CD14-positive monocyte (primary cell): Measurements from ENCODE around the gene IL17RA. TPM values are rescaled to one million over a fixed set of nuclear protein-coding genes. Genes with fewer than 3 reads are reported as not detected.

Source experiments
- DNase-seq, 3 donors: peaks; one replicate each; pipeline ENCODE4 v3.0.0-alpha.2; 2011 to 2022
- H2AFZ ChIP-seq: 2 replicates; pipeline ENCODE4 v1.6.0; 2012; ENCODE audit warnings: mild to moderate bottlenecking, low read depth, low read length, inconsistent platforms; ENCODE audit not compliant: insufficient read depth, poor library complexity, severe bottlenecking
- H3K27ac ChIP-seq, 2 donors: 1 replicate in 1 of 2; 2 replicates in 1 of 2; pipeline ENCODE4 v1.5.1; 2012 to 2013; ENCODE audit warnings: low read length in 2 of 2, control low read depth in 1 of 2, inconsistent platforms in 1 of 2, low read depth in 1 of 2, mild to moderate bottlenecking in 1 of 2
- H3K27me3 ChIP-seq, 2 donors: one replicate each; pipeline versions ENCODE4 v1.6.0 to v1.6.1; 2011 to 2013; ENCODE audit warnings: low read length in 2 of 2; ENCODE audit not compliant: control insufficient read depth in 2 of 2, insufficient read depth in 2 of 2
- H3K36me3 ChIP-seq, 2 donors: replicated peaks in 1 of 2; 1 replicate in 1 of 2; 2 replicates in 1 of 2; pipeline versions ENCODE4 v1.5.1 to v1.6.1; 2012 to 2013; ENCODE audit warnings: low read length in 2 of 2, control low read depth in 1 of 2, inconsistent platforms in 1 of 2, mild to moderate bottlenecking in 1 of 2; ENCODE audit not compliant: insufficient read depth in 2 of 2, control insufficient read depth in 1 of 2
- H3K4me1 ChIP-seq, 2 donors: 1 replicate in 1 of 2; 2 replicates in 1 of 2; pipeline versions ENCODE4 v1.5.1 to v1.6.1; 2012 to 2013; ENCODE audit warnings: low read length in 2 of 2, control low read depth in 1 of 2, inconsistent platforms in 1 of 2, mild to moderate bottlenecking in 1 of 2, moderate library complexity in 1 of 2; ENCODE audit not compliant: insufficient read depth in 2 of 2, control insufficient read depth in 1 of 2
- H3K4me2 ChIP-seq: replicated peaks from 2 replicates; pipeline ENCODE3; 2012; ENCODE audit warnings: low read length, moderate library complexity, mild to moderate bottlenecking; ENCODE audit not compliant: poor library complexity, severe bottlenecking; ENCODE audit errors: extremely low read depth
- H3K4me3 ChIP-seq, 3 experiments: fragments of 200-600 bp in 1 of 3; sonication (generic) in 1 of 3; replicated peaks in 1 of 3; 1 replicate in 2 of 3; 2 replicates in 1 of 3; pipeline ENCODE4 v1.5.1; 2011 to 2013; ENCODE audit warnings: low read length in 3 of 3, mild to moderate bottlenecking in 3 of 3, control low read depth in 2 of 3, low read depth in 2 of 3, inconsistent platforms in 1 of 3, moderate library complexity in 1 of 3
- H3K79me2 ChIP-seq: 2 replicates; pipeline ENCODE4 v1.6.0; 2012; ENCODE audit warnings: mild to moderate bottlenecking, control low read depth, inconsistent platforms, low read length, moderate library complexity; ENCODE audit not compliant: insufficient read depth
- H3K9ac ChIP-seq: 2 replicates; pipeline ENCODE4 v1.6.0; 2017; ENCODE audit warnings: low read length, mild to moderate bottlenecking; ENCODE audit not compliant: insufficient read depth, poor library complexity, severe bottlenecking
- H3K9me3 ChIP-seq, 2 donors: replicated peaks in 1 of 2; 1 replicate in 1 of 2; 2 replicates in 1 of 2; pipeline versions ENCODE4 v1.5.1 to v1.6.1; 2012 to 2013; ENCODE audit warnings: low read length in 2 of 2, control low read depth in 1 of 2; ENCODE audit not compliant: control insufficient read depth in 1 of 2, insufficient read depth in 1 of 2
- H4K20me1 ChIP-seq: 2 replicates; pipeline ENCODE4 v1.6.0; 2012; ENCODE audit warnings: mild to moderate bottlenecking, low read length, control low read depth, moderate library complexity; ENCODE audit not compliant: insufficient read depth
- H3K27ac Mint-ChIP-seq, 7 donors: one replicate each; pipeline ENCODE4 v1.8.0; 2020; ENCODE audit warnings: mild to moderate bottlenecking in 7 of 7, mixed read lengths in 7 of 7, moderate library complexity in 6 of 7, inconsistent platforms in 2 of 7
- H3K27me3 Mint-ChIP-seq, 3 donors: one replicate each; pipeline ENCODE4 v1.8.0; 2021 to 2022; ENCODE audit warnings: low read depth in 3 of 3, mild to moderate bottlenecking in 3 of 3, mixed read lengths in 3 of 3, moderate library complexity in 3 of 3, inconsistent platforms in 1 of 3
- H3K36me3 Mint-ChIP-seq, 2 donors: one replicate each; pipeline ENCODE4 v1.8.0; 2020; ENCODE audit warnings: mixed read lengths in 2 of 2, inconsistent platforms in 1 of 2, mild to moderate bottlenecking in 1 of 2
- H3K4me1 Mint-ChIP-seq: one replicate; pipeline ENCODE4 v1.8.0; 2020; ENCODE audit warnings: mild to moderate bottlenecking, mixed read lengths
- H3K4me3 Mint-ChIP-seq, 2 donors: one replicate each; pipeline ENCODE4 v1.8.0; 2020; ENCODE audit warnings: mild to moderate bottlenecking in 2 of 2, mixed read lengths in 2 of 2, moderate library complexity in 1 of 2
- H3K9me3 Mint-ChIP-seq, 7 donors: one replicate each; pipeline ENCODE4 v1.8.0; 2020 to 2022; ENCODE audit warnings: mixed read lengths in 7 of 7, mild to moderate bottlenecking in 6 of 7, moderate library complexity in 6 of 7, inconsistent platforms in 2 of 7
- CTCF ChIP-seq: fragments of 200-600 bp; IDR thresholded peaks from one replicate; pipeline ENCODE4 v1.8.0; 2022; ENCODE audit warnings: antibody characterized with exemption, mild to moderate bottlenecking
- WGBS: methylation state at CpG from one replicate; pipeline ENCODE4 v1.1.5; 2013; ENCODE audit warnings: missing lambda C conversion rate; ENCODE audit not compliant: insufficient coverage; 5-methylcytosine and 5-hydroxymethylcytosine counted together
- intact Hi-C, 2 donors: fragments of 100-400 bp; cut with micrococcal nuclease; formaldehyde crosslinking; loops; one replicate each; pipeline versions ENCODE4 v1.15.0 to v1.15.1; 2023
- polyA plus RNA-seq, 3 donors: library from polyadenylated mRNA; depleted of rRNA in 1 of 3; unstranded in 2 of 3; stranded (reverse) in 1 of 3; fragments of 300-500 nt in 2 of 3; fragments of >200 nt in 1 of 3; fragmentation: Illumina TruSeq in 2 of 3; gene quantifications; 1 replicate in 2 of 3; 2 replicates in 1 of 3; pipeline ENCODE4 v1.2.3, GENCODE V29; 2012 to 2021

IL17RA gene
- polyA plus RNA-seq, 3 donors: 68.3 to 118 (median 96.7) TPM

- DNase-seq: peak in 1 of 3 donors; percentile 3
- WGBS: 94% methylated on average over 65 of the region's 66 CpGs
- peak overlapping the region; percentile 32 for H3K9ac ChIP-seq
- H3K4me1 ChIP-seq: peaks cover 99 to 100% of the 10 kb centered on the region in 2 donors
- H3K79me2 ChIP-seq: peaks cover 81% of the 10 kb centered on the region
- H3K27me3 Mint-ChIP-seq: peaks cover 0 to 2% (median under 1%) of the 10 kb centered on the region in 3 donors
- H3K9me3 ChIP-seq: no peaks in the 10 kb centered on the region
- H4K20me1 ChIP-seq: peaks cover 80% of the 10 kb centered on the region
- no peak for TF ChIP-seq CTCF
- no peak overlapping the region for H2AFZ ChIP-seq
- peak overlapping the region in 1 of 3 experiments; percentile 65 for H3K4me3 ChIP-seq
- H3K4me1 Mint-ChIP-seq: peaks cover 86% of the 10 kb centered on the region
- H3K27ac Mint-ChIP-seq: peak overlapping the region; percentile 93 to 98 (median 96)
- H3K4me3 Mint-ChIP-seq: no peak overlapping the region
- peak overlapping the region; percentile 75 to 85 for H3K27ac ChIP-seq
- H3K36me3 Mint-ChIP-seq: peaks cover 72 to 90% of the 10 kb centered on the region in 2 donors
- H3K27me3 ChIP-seq: no peaks in the 10 kb centered on the region
- intact Hi-C loops: loop anchor here (5.0 to 10.0 kb wide), 3 partner anchors 49 to 666 kb away; partner anchors contain the start of genes BID (in 1 of the 2) and HDHD5 (in 1 of the 2)
- no peaks in the 10 kb centered on the region for H3K9me3 Mint-ChIP-seq
- peak overlapping the region; percentile 79 for H3K4me2 ChIP-seq
- peaks cover 77 to 92% of the 10 kb centered on the region in 2 donors for H3K36me3 ChIP-seq
These were observed 23.7 kb downstream of the IL17RA start for GRCh38 chr22:17108256-17109112.

GRCh38 chr22:17109113-17109865, 24.5 kb downstream of the IL17RA start:
- DNase-seq: peak in 1 of 3 donors; percentile 2
- WGBS: 87% methylated on average over 35 of the region's 42 CpGs

More at GRCh38 chr22:17109113-17109865, 24.5 kb downstream of the IL17RA start:
- Histone ChIP-seq H3K4me1 (peaks cover 99 to 100% of the 10 kb centered on the region in 2 donors), H3K4me2 (no peak overlapping the region), H3K9ac (no peak overlapping the region), H3K27ac (peak overlapping the region; percentile 75 to 85), H3K79me2 (peaks cover 84% of the 10 kb centered on the region), H4K20me1 (peaks cover 84% of the 10 kb centered on the region), H3K9me3 (no peaks in the 10 kb centered on the region), H3K36me3 (peaks cover 72 to 92% of the 10 kb centered on the region in 2 donors), H3K27me3 (no peaks in the 10 kb centered on the region), H3K4me3 (no peak overlapping the region), H2AFZ (no peak overlapping the region)
- TF ChIP-seq CTCF: no peak
- H3K4me3 Mint-ChIP-seq: no peak overlapping the region
- intact Hi-C loops: loop anchor here (5.0 to 10.0 kb wide), 3 partner anchors 48 to 666 kb away; partner anchors contain the start of genes BID (in 1 of the 2) and HDHD5 (in 1 of the 2)
- peaks cover 74 to 92% of the 10 kb centered on the region in 2 donors for H3K36me3 Mint-ChIP-seq
- H3K4me1 Mint-ChIP-seq: peaks cover 91% of the 10 kb centered on the region
- no peaks in the 10 kb centered on the region for H3K9me3 Mint-ChIP-seq
- peak overlapping the region in 4 of 7 donors; percentile 28 to 88 (median 75) for H3K27ac Mint-ChIP-seq
- H3K27me3 Mint-ChIP-seq: peaks cover 0 to 2% (median 2%) of the 10 kb centered on the region in 3 donors
